HG02840 (cell line): Measurements from ENCODE around the gene ZNF487.
"Not testable (repeated sequence)": the region's sequence is repeated elsewhere in the genome, so short reads cannot be mapped to it uniquely, and the experiment has no call there.

ENCODE experiments used
- ATAC-seq: cut with Tn5 transposase; IDR thresholded peaks from one replicate; pipeline ENCODE4 v1.9.1; 2021; ENCODE audit warnings: mild to moderate bottlenecking, moderate library complexity, moderate number of reproducible peaks; ENCODE audit not compliant: unreplicated experiment, low FRiP score

ZNF487 gene

GRCh38 chr10:43430926-43431663 is 5.8 kb upstream of the ZNF487 start:
- no peak for ATAC-seq

DNA sequence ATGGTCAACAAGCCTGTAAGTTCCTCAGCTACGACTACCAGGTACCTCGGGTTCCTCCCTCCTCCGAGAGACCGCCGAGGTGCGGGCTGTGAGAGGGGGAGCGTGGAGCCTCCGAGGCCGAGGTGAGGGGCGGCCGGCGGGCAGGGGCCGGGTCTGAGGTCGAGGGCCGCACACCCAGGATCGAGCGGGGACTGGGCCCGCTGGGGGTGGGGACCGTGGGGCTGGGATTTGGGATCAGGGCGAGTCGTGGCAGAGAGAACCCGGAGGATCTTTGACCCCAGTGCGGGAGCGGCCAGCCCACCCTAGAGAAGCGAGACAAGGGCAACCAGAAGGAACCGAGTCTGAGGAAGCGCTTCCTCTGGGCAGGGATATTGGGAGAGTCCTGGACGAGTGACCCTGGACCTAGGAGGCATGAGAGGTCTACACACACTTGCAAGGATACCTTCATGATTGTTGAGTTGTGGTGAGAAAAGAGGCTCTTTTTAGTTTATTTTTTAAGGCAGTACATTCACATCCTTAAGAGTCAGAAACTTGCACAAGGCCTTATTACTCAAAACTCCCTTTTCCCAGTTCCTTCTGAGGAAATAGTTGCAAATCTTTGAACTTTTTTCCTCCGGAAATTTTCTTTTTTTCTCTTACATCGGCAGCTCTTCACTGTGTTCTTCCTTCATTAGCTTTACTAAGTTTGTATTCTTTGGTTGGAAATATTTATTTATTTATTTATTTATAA is 395 bp downstream of the ZNF487 start:
- ATAC-seq: no peak

DNA sequence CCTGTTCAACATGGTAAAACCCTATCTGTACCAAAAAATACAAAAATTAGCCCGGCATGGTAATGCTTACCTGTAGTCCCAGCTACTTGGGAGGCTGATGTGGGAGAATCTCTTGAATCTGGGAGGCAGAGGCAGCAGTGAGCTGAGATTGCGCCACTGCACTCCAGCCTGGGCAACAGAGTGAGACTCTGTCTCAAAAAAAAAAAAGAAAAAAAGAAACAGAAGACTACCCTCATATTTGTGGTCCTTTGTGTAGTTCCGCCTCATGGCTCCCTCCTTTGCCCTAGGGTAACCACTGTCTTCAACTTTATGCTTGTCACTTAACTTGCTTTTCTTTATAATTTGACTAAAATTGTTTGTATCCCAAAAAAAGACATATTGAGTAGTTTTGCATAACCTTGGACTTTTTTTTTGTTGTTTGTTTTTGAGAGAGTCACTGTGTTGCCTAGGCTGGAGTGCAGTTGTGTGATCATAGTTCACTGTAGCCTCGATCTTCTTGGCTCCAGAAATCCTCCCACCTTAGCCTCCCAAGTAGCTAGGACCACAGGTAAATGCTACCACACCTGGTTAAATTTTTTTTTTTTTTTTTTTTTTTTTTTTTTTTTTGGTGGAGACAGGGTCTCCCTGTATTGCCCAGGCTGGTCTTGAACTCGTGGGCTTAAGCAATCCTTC is 3.7 kb downstream of the ZNF487 start:
- ATAC-seq: no peak

DNA sequence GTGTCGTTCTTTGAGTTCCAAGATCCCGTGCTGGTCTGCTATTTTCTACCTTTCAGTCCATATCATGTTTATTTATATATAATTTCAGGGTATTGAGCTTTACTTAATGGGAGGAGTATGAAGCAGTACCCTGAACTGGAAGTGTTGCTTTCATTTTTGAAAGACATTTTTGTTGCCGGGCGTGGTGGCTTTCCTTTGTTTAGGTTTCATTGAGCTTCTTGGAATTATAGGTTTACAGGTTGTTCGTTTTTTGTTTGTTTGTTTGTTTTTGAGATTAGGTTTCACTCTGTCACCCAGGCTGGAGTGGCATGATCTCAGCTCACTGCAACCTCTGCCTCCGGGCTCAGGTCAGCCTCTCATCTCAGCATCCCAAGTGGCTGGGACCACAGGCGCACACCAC is 7.4 kb downstream of the ZNF487 start:
- no peak for ATAC-seq

GRCh38 chr10:43444897-43445466 is 8.1 kb downstream of the ZNF487 start:
- ATAC-seq: no peak

DNA sequence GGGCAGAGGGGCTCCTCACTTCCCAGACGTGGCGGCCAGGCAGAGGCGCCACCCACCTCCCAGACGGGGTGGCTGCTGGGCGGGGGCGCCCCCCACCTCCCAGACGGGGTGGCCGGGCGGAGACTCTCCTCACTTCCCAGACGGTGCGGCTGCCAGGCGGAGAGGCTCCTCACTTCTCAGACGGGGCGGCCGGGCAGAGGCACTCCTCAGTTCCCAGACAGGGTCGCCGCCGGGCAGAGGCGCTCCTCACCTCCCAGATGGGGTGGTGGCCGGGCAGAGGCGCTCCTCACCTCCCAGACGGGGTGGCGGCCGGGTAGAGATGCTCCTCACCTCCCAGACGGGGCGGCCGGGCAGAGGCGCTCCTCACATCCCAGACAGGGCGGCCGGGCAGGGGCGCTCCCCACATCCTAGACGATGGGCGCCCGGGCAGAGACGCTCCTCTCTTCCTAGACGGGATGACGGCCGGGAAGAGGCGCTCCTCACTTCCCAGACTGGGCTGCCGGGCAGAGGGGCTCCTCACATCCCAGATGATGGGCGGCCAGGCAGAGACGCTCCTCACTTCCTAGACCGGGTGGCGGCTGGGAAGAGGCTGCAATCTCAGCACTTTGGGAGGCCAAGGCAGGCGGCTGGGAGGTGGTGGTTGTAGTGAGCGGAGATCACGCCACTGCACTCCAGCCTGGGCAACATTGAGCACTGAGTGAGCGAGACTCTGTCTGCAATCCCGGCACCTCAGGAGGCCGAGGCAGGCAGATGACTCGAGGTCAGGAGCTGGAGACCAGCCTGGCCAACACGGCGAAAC is 9.5 kb downstream of the ZNF487 start:
- ATAC-seq: not testable (repeated sequence)

- no peak for ATAC-seq
Measured at GRCh38 chr10:43448742-43449141, 11.8 kb downstream of the ZNF487 start.

DNA sequence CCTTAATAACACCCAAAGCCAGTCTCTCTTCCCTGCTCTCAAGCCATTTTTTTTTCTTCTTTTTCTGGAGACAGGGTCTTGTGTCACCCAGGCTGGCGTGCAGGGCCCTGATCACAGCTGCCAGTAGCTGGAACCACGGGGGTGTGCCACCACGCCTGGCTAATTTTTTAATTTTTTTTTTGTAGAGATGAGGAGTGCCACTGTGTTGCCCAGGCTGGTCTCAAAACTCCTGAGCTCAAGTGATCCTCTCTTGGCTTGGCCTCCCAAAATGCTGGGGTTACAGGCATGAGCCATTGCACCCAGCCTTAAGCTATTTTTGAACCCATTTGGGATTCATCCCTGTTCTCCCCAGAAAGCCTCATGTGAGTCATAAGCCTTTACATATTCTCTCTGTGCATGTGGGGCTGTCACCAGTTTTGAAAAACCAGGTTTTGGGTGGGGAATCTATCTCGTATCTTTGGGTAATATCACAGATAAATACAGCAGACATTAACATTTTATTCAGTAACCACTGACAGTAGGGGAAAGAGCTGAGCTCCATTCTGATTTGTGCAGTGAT is 15.5 kb downstream of the ZNF487 start:
- no peak for ATAC-seq

DNA sequence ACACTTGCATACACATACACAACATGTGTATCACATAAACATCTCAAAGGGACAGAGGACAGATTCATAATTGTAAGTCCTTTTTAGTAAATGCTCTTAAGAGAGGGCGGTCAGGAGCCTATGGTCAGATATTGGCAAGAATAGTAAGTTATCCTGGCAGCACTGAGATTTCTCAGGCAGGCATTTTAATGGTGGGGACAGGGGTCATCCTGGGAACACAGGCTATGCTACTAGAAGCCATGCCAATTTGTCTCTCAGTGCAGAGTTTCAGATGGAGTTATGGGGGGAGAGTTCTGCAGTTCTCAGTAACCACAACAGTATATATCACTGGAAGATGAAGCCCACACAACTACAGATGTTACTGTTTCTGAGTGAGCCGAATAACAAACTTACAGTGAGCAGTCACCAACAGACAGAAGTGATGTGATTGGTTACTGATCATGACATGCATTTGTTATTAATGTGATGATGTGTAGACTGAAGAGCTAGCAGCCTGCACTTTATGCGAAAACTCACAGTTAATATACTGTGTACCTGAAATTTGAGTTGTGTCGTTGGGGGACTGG is 16.4 kb downstream of the ZNF487 start:
- no peak for ATAC-seq

GRCh38 chr10:43454025-43454424 is 17.1 kb downstream of the ZNF487 start:
- not testable (repeated sequence) for ATAC-seq

GRCh38 chr10:43456561-43456960 is 19.6 kb downstream of the ZNF487 start:
- not testable (repeated sequence) for ATAC-seq

DNA sequence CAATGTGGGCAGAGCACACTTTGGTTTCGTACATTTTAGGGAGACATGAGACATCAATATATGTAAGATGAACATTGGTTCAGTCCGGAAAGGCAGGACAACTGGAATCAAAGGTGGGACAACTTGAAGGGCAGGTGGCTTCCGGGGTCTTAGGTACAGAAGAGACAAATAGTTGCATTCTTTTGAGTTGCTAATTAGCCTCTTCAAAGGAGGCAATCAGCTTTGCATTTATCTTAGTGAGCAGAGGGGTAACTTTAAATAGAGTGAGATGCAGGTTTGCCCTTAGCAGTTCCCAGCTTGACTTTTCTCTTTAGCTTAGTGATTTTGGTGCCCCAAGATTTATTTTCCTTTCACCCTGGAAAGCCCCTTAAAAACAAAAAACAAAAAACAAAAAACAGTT is 21.3 kb downstream of the ZNF487 start:
- ATAC-seq: no peak

DNA sequence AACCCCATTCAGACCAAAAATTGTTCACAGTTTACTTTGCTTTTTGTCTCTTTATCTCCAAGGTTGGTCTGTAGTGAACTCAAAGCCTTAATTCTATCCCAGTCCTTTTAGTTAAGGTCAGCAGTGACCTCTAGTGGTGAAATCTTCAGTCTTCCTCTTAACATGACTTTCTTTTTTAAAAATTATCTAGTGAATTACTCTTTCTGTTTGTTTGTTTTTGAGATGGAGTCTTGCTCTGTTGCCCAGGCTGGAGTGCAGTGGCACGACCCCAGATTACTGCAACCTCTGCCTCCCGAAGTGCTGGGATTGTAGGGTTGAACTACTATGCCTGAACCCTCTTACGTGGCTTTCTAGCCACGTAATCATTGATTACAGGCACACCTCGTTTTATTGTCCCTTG is 25.0 kb downstream of the ZNF487 start:
- no peak for ATAC-seq

DNA sequence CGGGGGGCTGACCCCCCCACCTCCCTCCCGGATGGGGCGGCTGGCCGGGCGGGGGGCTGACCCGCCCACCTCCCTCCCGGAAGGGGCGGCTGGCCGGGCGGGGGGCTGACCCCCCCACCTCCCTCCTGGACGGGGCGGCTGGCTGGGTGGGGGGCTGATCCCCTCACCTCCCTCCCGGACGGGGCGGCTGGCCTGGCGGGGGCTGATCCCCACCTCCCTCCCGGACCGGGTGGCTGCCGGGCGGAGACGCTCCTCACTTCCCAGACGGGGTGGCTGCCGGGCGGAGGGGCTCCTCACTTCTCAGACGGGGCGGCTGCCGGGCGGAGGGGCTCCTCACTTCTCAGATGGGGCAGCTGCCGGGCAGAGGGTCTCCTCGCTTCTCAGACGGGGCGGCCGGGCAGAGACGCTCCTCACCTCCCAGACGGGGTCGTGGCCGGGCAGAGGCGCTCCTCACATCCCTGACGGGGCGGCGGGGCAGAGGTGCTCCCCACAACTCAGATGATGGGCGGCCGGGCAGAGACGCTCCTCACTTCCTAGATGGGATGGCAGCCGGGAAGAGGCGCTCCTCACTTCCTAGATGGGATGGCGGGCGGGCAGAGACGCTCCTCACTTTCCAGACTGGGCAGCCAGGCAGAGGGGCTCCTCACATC is 28.3 kb downstream of the ZNF487 start:
- ATAC-seq: not testable (repeated sequence)

- not testable (repeated sequence) for ATAC-seq
Measured at GRCh38 chr10:43465736-43466120, 28.8 kb downstream of the ZNF487 start.

DNA sequence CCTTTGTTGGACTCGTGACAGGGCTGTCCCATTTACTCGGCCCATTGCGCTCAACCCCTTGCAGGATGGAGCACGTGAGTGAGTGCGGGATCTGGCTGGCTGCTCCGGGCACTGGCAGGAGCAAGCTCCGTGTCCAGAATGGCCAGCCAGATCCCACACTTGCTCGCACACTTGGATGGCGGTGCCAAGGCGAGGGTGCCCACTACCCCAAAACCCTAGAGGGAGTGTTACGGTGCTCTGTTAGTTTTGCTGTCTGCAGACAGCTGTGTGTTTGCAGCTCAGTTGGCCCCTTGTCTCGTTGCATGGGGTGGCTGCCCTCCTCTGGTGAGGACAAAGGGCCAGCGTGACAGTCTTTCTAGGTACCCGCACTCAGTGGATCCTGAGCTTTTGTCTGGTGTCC is 34.2 kb downstream of the ZNF487 start:
- ATAC-seq: no peak

GRCh38 chr10:43471935-43472720 is 35.2 kb downstream of the ZNF487 start:
- no peak for ATAC-seq

- ATAC-seq: no peak
Measured at GRCh38 chr10:43479275-43479674, 42.4 kb downstream of the ZNF487 start.
